Activated CD4-positive, alpha-beta T cell treated with anti-CD3 and anti-CD28 coated beads for 1 hour (primary cell): Measurements from ENCODE around the gene ZC3H7A.
"Not testable (repeated sequence)": the region's sequence is repeated elsewhere in the genome, so short reads cannot be mapped to it uniquely, and the experiment has no call there.

Experiments used
- DNase-seq: peaks from one replicate; pipeline ENCODE4 v3.0.0-alpha.2; 2020

Gene ZC3H7A, protein sequence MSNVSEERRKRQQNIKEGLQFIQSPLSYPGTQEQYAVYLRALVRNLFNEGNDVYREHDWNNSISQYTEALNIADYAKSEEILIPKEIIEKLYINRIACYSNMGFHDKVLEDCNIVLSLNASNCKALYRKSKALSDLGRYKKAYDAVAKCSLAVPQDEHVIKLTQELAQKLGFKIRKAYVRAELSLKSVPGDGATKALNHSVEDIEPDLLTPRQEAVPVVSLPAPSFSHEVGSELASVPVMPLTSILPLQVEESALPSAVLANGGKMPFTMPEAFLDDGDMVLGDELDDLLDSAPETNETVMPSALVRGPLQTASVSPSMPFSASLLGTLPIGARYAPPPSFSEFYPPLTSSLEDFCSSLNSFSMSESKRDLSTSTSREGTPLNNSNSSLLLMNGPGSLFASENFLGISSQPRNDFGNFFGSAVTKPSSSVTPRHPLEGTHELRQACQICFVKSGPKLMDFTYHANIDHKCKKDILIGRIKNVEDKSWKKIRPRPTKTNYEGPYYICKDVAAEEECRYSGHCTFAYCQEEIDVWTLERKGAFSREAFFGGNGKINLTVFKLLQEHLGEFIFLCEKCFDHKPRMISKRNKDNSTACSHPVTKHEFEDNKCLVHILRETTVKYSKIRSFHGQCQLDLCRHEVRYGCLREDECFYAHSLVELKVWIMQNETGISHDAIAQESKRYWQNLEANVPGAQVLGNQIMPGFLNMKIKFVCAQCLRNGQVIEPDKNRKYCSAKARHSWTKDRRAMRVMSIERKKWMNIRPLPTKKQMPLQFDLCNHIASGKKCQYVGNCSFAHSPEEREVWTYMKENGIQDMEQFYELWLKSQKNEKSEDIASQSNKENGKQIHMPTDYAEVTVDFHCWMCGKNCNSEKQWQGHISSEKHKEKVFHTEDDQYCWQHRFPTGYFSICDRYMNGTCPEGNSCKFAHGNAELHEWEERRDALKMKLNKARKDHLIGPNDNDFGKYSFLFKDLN

DNA sequence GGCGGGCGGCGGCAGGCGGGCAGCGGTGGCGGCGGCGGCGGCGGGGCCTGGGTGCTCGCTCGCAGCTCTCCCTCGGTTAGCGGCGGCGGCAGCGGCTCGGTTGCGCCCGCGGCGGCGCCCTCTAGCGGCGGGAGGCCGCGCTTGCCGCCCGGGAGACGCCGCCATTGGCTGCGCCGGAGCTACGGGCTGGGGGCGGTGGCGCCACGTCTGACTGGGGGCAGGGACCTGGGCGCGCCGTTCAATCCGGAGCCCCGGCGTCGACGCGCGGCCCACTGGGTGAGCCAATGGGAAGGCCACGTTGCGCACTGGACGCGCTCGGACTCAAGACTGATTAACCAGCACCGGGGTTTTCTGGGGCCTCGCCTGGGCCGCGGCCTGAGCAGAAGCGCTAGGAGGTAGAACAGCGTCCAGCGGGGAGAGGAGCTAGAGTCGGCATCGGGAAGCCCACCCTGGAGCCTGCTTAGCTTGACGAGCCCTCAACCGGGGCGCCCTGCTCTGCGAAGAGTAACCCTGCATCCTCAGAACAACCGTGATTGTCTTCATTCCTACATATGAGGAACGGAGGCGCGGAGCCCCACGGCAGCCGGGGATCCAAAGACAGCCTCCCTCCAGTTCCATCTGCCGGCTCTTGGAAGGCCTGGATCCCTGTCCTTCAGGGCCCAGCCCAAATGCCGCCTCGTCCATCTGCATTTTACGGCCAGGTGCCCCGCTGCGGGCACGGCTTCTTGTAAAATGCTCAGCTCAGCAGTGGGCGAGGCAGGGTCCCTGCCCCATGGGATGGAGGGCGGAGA, at the start of gene ZC3H7A:
Gene ZC3H7A, minus strand, starts transcription at position 93 of the 791 bp plus-strand sequence. CDS start 14,904 bp downstream, outside the sequence.
- peak; percentile 88 for DNase-seq

DNA sequence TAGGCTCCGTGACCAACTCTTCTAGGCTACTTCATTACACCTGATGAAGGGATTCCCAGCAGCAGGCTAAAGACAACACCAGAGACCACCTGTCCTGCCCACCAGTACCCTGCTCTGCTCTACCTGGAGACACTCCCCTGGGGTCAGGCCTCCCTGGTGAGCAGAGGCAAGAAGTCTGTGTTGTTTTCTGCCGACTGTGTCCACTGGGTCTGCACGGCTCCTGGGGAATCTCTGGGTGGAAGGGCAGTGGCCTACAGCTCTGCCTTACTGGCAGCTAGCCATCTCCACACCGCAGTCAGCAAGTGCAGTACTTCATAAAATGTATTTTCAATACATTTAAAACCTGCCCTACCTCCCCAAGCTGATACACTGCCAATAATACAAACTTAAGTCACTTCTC, 47.4 kb upstream of the ZC3H7A start:
- DNase-seq, result no peak

DNA sequence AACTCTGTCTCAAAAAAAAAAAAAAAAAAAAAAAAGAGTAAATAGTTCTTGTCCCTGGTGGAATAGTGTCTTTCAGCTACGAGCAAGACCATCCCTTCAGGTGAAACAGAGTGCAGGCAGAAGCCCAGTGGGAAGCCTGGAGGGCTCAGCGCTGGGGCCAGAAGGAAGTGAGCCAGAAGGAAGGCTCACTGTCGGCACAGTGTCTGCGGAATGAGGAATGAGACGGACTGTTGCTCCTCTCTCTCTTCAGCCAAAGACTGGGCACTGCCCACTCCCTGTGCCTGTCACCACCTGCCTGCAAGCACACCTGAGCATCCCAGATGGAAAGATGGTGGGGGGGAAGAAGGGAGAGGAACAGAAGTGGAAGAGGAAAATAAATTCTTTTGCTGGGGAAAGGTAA, 46.8 kb upstream of the ZC3H7A start:
- DNase-seq, result no peak

DNA sequence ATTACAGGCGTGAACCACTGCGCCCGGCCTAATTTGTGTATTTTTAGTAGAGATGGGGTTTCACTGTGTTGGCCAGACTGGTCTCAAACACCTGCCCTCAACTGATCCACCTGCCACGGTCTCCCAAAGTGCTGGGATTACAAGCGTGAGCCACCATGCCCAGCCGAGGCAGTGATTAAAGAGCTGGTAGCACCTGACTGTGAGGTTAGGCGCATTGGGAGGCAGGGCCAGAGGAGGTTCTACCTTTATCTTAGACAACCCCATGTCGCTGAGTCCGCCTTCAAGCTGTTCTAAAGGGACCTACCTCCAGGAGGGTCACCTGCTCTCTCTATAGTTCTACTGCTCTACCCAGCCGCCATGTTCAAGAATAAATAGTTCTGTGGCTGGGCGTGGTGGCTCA, 46.1 kb upstream of the ZC3H7A start:
- DNase-seq, result no peak

DNA sequence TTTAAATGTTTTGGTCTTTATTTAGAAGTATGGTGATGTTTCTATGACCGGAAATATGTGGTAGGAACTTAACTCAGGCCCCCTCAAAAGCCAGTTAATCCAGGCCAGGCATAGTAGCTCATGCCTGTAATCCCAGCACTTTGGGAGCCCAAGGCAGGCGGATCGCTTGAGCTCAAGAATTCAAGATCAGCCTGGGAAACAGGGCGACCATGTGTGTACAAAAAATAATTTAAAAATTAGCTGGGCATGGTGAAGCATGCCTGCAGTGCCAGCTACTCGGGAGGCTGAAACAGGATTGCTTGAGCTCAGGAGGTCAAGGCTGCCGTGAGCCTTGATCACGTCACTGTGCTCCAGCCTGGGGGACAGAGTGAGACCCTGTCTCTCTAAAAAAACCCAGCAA, 44.0 kb upstream of the ZC3H7A start:
- no peak for DNase-seq

DNA sequence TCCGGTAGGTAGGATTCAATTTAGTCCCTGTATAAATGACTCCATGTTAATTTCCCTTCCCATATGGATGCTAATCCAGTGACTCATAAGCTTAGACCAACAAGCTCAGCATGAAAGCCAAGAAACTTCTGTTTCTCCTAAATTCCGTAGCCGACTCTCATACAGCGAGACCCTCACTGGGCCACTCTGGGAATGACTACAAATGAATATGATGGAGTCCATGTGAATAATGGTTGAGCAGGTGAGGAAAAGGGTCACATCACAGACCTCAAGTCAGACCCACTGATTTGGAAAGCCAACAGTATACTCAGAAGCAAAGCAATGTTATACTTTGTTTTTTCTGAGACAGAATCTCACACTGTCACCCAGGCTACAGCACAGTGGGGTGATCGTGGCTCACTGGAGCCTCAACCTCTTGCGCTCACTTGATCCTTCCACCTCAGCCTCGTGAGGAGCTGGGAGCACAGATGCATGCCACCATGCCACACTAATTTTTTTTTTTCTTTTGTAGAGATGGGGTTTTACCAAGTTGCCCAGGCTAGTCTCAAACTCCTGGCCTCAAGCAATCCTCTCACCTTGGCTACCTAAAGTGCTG, 39.7 kb upstream of the ZC3H7A start:
- no peak for DNase-seq

DNA sequence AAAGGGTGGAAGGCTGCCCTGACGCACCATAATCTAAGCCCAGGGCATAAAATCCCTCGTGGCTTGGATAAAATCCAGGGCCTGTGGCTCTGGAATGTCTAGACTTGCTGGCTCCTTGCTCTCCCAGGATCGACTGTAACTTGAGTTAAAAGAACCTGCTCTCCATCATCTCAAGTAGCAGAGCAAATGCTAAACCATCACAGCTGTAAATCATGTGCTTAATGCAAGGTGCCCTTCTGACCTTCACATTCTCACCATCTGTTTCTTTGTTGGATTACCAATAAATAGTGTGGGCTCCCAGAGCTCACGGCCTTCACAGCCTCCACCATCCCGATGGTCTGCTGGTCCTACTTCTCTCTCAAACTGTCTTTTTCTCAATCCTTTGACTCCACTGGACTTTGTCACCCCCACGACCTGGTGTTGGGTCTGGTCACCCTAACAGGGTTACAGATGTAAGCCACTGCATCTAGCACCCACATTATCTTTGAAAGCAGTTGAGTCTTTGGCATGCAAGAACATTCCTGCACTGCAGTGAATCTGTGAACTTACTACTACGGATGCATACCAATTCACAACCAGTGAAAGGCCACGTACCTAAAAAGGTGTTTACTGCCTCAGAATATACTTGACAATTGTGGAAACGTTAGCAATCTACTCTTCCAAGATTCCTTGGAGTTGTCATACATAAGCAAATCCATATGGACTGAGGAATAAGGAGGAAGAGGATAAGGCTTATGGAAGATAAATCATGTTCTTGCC, 39.0 kb upstream of the ZC3H7A start:
- DNase-seq, result no peak

DNA sequence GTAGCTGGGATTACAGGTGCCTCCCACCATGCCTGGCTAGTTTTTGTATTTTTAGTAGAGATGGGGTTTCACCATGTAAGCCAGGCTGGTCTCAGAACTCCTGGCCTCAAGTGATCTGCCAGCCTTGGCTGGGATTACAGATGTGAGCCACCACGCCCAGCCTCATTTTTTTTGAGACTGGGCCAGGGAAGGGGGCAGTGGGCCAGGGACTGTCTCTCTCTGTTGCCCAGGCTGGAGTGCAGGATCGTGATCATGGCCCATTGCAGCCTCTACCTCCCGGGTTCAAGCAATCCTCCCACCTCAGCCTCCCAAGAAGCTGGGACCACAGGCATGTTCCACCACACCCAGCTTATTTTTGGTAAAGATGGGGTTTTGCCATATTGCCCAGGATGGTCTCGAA, 38.3 kb upstream of the ZC3H7A start:
- no peak for DNase-seq

DNA sequence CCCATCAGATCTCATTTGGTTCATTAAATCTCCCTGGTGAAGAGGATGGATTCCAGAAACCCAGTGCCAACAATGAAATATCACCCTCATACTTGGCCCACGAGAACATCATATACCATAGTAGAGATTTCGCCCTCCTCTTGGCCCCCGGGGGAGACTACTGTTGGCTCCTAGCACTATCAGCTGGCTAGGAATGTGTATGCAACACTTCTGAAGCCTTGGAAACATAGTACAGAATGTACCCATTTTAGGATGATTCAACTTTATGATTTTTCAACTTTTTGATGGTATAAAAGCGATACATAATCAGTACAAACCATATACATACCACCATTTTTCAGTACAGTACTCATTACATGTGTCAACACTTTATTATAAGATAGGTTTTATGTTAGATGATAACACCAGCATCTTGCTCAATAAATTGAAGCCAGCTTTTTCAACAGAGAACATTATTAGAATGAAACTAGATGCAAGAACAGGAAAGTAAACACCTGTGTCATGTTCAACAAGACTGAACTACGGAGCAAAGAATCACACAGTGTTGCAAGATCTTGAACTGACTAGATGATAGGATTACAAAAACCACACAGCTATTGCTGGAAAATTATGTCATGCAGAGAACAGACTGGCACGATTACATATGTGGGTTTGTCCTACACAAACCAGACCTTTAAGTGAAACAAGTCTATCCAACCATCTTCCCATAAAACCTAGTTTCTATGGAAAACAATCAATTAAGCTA, 37.1 kb upstream of the ZC3H7A start:
- no peak for DNase-seq

DNA sequence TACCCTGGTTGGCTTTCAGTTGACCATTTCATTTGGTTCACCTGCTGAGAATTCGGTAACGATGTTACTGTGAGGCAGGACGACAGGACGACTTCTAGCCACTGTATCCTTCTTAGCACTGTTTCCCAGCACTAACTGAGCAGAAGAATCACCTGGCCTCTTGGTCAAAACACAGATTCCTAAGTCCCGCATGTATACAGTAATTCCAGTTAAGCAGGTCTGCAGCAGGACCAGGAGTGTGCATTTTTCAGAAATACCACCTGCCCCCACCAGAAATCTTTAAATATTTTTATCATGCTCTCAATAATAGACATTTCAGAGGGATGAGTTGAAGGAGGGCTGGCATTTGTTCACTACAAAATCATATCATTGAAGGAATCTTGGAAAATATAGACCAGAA, 31.6 kb upstream of the ZC3H7A start:
- no peak for DNase-seq

DNA sequence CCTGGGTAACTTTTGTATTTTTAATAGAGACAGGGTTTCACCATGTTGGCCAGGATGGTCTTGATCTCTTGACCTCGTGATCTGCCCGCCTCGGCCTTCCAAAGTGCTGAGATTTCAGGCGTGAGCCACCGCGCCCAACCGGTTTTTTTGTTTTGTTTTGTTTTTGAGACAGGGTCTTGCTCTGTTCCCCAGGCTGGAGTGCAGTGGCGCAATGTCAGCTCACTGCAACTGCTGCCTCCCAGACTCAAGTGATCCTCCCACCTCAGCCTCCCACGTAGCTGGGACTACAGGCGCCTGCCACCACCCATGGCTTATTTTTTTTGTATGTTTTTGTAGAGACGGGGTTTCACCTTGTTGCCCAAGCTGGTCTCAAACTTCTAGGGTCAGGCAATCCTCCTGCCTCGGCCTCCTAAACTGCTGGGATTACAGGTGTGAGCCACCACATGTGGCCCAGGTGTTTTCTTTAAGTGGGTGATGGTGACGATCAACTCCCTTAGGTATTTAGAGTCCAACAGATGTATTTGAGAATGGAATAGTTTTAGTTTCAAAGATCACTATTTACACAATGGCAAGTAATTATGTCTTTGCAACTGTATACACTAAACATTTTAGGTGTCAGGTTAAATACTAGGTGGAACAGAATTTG, 28.6 kb upstream of the ZC3H7A start:
- not testable (repeated sequence) for DNase-seq

DNA sequence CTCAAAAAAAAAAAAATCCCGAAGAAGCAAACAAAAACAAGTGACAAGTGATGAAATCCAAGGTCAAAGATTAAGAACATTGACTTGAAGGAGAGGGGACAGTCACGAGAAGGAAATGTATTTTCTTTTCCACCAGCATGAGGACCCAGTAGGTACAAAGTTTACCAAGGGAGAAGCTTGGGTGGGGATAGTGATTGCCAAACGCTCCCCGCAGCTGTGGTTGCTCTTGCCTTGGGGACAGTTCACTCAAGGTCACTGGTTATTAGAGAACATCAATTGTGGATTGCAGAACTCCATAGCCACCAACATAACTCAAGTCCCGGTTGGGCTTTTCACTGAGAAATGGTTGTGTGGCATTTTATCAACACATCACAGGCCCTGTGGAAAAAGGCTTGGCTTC, 27.3 kb upstream of the ZC3H7A start:
- no peak for DNase-seq

DNA sequence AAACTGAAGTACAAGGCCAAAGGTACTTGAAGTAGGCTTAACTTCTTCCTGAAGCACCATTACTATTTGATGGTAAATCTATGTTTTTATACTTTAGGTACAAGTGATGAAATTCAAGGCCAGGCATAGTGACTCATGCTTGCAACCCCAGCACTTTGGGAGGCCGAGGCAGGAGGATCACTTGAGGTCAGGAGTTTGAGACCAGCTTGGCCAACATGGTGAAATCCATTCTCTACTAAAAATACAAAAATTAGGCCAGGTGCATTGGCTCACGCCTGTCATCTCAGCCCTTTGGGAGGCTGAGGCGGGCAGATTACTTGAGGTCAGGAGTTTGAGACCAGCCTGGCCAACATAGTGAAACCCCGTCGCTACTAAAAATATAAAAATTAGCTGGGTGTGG, 26.6 kb upstream of the ZC3H7A start:
- not testable (repeated sequence) for DNase-seq

DNA sequence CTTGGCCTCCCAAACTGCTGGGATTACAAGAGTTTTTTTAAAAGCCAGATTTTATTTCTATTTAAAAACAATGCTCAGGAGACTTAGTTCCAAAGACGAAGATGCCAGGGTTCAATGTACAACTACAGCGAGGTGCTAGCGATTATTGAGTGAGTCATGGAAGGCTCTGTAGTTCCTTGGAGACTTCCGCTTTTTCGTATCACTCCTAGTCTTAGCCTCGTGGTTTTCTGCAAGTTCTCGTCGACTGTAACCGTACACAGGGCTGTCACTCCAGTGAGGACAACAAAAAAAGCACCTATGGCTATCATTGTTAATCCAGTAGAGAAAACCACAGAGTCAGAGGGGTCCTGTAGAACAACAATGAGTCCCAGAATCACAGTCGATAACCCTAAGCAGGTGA, 22.7 kb upstream of the ZC3H7A start:
- no peak for DNase-seq

DNA sequence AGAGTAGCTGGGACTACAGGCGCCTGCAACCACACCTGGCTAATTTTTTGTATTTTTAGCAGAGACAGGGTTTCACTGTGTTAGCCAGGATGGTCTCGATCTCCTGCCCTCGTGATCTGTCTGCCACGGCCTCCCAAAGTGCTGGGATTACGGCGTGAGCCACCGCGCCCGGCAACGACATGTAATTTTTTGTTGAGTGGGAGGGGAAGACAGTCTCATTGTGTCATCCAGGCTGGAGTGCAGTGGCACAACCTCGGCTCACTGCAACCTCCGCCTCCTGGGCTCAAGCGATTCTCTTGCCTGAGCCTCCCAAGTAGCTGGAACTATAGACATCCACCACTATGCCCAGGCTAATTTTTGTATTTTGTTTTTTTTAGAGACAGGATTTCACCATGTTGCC, 21.9 kb upstream of the ZC3H7A start:
- not testable (repeated sequence) for DNase-seq

DNA sequence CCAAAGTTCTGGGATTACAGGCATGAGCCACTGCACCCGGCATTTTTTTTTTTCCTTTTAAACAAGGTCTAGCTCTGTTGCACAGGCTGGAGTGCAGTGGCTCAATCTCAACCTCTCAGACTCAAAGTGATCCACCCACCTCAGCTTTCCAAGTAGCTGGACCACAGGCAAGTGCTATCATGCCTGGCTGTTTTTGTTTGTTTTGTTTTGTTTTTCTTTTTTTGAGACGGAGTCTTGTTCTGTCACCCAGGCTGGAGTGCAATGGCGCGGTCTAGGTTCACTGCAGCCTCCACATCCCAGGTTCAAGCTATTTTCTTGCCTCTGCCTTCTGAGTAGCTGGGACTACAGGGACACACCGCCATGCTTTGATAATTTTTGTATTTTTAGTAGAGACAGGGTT, 19.1 kb upstream of the ZC3H7A start:
- DNase-seq, result no peak

DNA sequence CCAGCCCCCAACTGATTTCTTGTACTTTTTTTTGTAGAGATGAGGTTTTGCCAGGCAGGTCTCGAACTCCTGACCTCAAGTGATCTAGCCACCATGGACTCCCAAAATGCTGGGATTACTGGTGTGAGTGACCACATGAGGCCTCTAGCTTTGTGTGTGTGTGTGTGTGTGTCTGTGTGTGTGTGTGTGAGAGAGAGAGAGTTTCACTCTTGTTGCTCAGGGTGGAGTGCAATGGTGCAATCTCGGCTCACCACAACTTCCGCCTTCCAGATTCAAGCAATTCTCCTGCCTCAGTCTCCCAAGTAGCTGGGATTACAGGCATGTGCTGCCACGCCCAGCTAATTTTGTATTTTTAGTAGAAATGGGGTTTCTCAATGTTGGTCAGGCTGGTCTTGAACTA, 17.7 kb upstream of the ZC3H7A start:
- not testable (repeated sequence) for DNase-seq

DNA sequence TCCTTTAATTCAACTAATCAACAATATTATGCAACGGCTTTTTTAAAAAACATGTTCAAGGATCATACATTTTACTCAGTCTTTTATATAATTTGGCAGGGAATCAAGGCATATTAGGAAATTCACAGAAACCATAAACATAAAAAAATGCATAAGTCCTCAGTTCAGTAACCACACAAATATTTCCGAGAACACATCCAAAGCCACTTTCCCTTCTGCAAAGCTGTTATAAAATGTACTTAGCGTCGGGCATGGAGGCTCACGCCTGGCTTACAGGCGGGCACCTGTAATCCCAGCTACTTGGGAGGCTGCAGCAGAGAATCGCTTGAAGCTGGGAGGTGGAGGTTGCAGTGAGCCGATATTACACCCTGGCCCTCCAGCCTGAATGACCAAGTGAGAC, 9.7 kb upstream of the ZC3H7A start:
- no peak for DNase-seq

DNA sequence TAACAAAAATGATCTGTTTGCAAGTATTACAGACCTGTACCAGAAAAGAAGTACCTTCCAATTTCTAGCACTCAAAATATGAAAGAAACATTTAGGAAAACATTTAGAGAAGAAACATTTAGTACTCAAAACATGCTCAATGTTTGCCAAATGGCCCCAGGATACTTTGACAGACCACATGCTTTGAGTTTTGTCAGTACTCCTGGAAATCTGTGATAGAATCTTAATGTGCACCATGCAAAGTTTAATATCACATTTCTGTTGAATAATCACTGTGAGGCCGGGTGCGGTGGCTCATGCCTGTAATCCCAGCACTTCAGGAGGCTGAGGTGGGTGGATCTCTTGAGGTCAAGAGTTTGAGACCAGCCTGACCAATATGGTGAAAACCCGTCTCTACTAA, 8.5 kb upstream of the ZC3H7A start:
- no peak for DNase-seq

DNA sequence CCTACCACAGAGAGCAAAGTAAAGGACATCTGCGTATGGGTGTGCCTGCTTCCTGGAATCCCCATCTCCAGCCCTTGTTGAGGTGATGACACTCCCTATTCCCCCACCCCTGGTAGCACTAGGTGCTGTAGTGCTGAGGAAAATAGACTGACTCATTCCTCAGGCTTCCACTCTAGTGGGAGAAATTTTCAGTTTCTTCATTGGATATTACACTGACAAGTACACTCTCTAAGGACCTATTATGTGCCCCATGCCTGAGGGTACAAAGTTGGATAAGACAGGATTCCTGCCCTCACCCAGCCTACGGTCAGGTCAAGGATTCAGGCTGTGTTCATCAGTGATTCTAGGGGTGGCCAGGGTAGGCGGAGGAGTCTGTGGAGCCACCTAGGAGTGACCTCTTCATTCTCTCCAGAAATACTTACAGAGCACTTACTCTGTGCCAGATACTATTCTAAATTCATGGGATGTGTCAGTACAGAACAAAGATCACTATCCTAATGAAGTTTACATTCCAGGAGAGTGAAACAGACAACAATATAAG, 4.5 kb upstream of the ZC3H7A start:
- no peak for DNase-seq
